GM21786 (cell line): ENCODE measurements around the gene P2RY12.

Experiments
- ATAC-seq: cut with Tn5 transposase; IDR thresholded peaks from one replicate; pipeline ENCODE4 v1.9.1; 2021; ENCODE audit not compliant: unreplicated experiment

The P2RY12 gene

GRCh38 chr3:151384741-151385174, at the start of gene P2RY12:
P2RY12 (minus strand) TSS chr3:151384753; CDS start chr3:151338845, 45,908 bp downstream.
- peak; percentile 37 for ATAC-seq

DNA sequence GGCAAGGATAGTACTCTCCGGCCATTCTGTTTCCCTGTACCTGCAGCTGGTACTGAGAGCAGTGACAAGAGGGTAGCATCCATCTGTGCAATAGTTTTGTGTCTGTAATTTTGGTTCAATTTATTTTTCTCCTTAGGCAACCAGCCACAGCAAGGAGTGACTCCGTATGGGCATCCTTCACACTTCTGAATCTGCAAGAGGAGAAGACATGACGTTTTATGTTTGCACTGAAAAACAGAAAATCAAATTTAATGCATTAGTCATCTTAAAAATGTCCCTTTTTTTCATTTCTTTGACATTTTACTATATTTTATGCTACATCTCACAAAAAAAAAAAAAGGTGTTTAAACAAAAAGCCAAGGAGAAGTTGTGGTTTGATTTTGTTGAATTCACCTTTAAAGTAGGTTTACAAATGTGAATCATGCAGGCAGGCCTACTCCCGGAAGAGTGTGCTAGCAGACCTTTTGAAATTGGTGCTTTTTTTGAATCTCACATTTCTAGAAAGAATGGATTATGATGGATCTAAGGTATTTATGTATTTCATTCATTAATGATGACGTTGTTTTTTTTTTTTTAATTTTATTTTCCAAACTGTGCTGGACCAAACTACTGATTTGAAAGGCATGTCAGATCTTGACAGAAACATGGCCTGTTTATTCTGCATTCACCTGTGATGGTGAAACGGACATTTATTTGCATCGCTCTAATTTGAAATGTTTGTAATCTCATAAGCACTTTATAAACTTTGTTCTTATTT, 48.2 kb upstream of the P2RY12 start:
- no peak for ATAC-seq

GRCh38 chr3:151431940-151432339, 47.4 kb upstream of the P2RY12 start:
- ATAC-seq = no peak

- ATAC-seq = no peak
Measured at GRCh38 chr3:151430821-151431484, 46.4 kb upstream of the P2RY12 start.

- no peak for ATAC-seq
Measured at GRCh38 chr3:151428386-151428785, 43.8 kb upstream of the P2RY12 start.

- peak; percentile 90 for ATAC-seq
Measured at GRCh38 chr3:151426341-151426657, 41.7 kb upstream of the P2RY12 start.

DNA sequence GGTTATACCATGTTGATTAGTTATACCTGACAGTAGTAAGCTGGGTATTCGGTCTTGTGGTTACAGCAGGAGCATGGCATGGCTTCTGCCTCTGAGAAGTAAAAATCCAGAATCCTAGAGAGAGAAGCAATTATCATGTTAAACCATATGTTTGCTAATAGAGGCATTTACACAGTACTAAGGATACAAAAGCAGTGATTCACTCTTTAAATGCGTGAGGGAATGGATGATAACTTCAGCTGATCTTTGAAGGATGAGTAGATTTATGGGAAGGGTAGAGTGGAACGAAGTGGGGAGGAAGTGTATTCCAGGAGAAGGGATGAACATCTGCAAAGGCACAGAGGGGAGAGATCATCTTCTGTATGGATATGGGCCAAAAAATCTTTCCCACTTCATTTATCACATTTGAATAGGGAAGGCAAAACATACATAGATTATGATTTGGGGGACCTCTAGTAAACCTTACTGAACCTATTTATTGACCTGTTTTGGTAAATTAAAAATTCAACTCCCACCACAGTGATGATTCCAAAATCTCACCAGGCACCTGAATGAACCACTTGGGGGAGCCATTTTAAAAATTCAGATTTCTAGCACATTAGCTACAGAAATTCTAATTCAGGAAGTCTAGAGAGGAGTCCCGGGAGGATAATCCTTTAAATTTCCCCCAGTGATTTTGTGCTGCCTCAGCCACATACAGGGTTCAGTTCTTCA, 41.2 kb upstream of the P2RY12 start:
- ATAC-seq = peak; percentile 26

GRCh38 chr3:151423091-151423490, 38.5 kb upstream of the P2RY12 start:
- ATAC-seq = no peak

DNA sequence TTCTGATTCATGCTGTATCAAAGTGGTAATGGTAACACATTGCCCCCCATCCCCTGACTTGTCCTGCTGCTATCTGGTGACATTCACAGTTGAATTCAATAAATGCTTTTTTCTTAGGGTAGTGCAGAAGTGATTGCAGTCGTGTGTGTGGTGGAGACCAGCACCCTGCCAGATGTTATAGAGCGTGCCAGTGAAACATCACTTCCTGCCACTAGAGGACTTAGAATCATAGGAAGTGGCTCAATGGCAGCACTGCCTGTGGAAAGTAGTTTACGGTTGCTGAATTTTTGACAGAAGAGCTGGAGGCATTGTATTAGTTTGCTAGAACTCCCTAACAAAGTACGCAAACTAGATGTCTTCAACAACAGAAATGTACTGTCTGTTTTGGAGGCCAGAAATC, 37.4 kb upstream of the P2RY12 start:
- peak; percentile 38 for ATAC-seq

DNA sequence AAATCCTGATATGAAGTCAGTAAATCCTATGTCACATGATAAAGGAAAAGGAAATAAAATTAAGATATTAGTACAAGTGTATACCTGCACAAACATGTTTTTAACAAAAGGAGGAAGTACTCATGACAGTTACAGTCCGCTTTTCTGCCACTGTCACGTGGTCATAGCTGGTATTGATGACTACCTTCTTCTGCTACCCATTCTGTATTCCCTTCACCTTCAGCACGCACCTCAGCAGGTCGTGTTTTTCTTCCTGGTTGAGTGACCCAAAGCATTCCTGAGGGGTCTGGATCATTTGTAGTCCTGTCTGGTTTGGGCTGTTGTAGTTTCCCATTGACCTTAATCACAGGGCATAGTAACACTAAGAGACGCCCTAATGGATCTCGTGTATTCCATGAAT, 35.3 kb upstream of the P2RY12 start:
- no peak for ATAC-seq

- no peak for ATAC-seq
Measured at GRCh38 chr3:151415289-151415688, 30.7 kb upstream of the P2RY12 start.

- no peak for ATAC-seq
Measured at GRCh38 chr3:151412989-151413388, 28.4 kb upstream of the P2RY12 start.

- no peak for ATAC-seq
Measured at GRCh38 chr3:151410891-151411559, 26.5 kb upstream of the P2RY12 start.

- no peak for ATAC-seq
Measured at GRCh38 chr3:151407928-151408327, 23.4 kb upstream of the P2RY12 start.

- ATAC-seq = peak; percentile 84
Measured at GRCh38 chr3:151404316-151404715, 19.8 kb upstream of the P2RY12 start.

GRCh38 chr3:151403246-151403645, 18.7 kb upstream of the P2RY12 start:
- ATAC-seq = no peak

DNA sequence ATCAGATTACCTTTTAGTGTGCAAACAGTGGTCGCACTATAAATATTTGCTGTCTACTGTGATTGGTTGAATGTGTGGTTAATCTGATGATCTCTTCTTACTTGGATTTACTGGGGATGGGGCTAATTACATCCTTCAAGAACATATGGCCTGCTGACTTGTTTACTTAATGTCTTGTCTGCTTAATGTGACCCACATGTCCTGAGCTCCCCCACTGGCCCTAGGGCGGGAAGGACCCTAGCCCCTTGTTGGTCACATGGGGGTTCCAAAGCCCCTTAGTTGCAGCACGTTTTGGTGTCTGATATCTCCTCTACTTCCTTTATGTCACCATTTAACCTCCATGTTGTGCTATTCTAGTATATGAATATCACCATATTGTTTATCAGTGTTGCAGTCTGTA, 17.8 kb upstream of the P2RY12 start:
- ATAC-seq = no peak

DNA sequence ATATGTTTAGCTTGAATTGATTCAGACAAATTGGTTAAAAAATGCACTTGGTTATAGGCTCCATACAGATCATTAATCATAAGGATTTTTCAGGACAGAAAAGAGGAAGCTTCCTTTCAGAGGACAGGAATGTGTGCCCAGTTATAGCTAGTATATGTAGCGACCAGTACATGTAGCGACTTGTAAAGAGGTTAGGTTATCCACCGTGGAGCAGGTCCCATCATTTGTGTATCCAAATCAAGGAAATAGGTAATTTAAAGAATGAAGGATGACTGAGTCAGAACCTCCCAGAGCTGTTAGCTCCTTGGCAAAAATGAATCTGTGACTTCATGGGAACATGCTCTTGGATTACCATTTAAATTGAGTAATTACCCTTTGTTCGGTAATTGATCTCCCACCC, 15.8 kb upstream of the P2RY12 start:
- ATAC-seq = no peak

DNA sequence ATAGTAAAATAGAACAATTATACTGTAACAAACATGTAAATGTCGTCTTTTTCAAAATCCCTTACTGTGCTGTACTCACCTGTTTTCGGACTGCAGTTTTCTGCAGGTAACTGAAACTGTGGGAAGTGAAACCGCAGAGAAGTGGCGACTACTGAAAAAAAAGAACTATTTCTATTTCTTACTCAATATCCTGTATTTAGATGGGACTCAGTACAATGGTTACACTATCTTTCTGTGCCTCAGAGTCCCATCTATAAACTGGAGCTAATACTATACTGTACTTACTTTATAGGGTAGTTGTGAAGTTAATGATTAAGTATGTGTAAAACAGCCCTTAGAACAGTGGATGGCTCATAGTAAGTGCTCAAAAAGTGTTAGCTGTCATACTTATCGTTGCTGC, 14.3 kb upstream of the P2RY12 start:
- ATAC-seq = no peak

DNA sequence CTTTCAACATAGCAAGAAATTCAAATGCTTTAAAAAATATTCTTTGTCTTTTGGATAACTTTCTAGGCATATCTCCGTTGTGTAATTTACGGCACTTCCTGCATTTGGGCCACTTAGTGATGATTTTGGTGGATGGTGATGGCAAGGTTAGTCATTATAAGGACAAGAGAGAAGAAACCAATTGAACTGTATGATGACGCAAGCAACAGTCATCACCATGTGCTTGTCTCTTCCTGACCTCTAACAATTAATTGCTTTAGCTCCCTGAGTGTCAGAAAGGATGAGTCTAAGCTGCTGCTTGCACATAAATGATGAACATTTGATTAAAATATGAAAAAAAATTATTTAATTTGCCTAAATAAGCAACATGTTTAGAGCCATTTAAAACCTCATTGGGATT, 11.3 kb upstream of the P2RY12 start:
- no peak for ATAC-seq

DNA sequence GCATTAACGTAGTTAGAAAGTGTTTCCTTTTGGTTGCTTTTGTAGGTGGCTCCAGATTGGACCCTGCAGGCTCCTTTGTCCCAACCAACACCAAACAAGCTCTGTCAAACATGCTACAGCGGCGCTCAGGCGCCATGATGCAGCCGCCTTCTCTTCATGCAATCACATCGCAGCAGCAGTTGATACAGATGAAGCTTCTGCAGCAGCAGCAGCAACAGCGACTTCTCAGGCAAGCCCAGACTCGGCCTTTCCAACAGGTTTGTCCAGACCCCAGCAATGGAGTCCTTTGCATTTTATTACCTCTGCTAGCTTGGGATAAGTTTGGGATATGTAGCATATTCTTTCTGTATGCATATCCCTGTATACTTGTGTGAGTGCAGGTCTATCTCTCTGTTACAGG, 10.1 kb upstream of the P2RY12 start:
- no peak for ATAC-seq

DNA sequence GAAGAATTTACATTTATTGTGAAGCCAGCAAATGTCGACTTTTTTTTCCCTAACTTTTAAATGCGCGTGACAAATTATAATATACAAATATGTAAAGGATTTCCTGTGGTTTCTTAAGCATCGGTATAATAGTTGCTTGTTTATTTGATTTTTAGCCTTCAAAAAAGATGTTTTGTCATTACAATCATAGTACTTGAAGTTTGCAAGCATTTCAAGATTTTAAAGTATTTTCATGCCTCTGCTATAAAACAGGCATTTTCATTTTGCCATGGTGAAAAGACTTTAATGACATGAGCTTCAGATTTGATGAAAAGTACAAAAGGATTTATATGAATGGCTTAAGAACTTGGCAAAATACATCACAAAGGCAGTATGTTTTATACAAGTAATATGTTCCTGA, 9.4 kb upstream of the P2RY12 start:
- ATAC-seq = no peak
